Left renal pelvis (tissue), 4 donors: ENCODE measurements around the gene CXXC4. TPM values are rescaled to one million over a fixed set of nuclear protein-coding genes. Genes with fewer than 3 reads are reported as not detected.

Source experiments
- DNase-seq, 4 donors: peaks; one replicate each; pipeline ENCODE4 v3.0.0-alpha.2; 2013; ENCODE audit warnings: low read depth in 4 of 4, low spot score in 3 of 4
- polyA plus RNA-seq, 4 donors: library from polyadenylated mRNA; unstranded; fragments of 120-200 nt; gene quantifications; one replicate each; pipeline ENCODE4 v1.2.1, GENCODE V29; 2013; ENCODE audit not compliant: insufficient read length in 4 of 4

Gene CXXC4
- polyA plus RNA-seq, 4 donors = 3.6 to 9.6 (median 9.3) TPM

- no peak for DNase-seq
Measured at GRCh38 chr4:104490096-104490769, 4.5 kb downstream of the CXXC4 start.

- no peak for DNase-seq
Measured at GRCh38 chr4:104489731-104490095, 5.0 kb downstream of the CXXC4 start.

GRCh38 chr4:104488151-104488550 lies 6.5 kb downstream of the CXXC4 start:
- DNase-seq = no peak

DNA sequence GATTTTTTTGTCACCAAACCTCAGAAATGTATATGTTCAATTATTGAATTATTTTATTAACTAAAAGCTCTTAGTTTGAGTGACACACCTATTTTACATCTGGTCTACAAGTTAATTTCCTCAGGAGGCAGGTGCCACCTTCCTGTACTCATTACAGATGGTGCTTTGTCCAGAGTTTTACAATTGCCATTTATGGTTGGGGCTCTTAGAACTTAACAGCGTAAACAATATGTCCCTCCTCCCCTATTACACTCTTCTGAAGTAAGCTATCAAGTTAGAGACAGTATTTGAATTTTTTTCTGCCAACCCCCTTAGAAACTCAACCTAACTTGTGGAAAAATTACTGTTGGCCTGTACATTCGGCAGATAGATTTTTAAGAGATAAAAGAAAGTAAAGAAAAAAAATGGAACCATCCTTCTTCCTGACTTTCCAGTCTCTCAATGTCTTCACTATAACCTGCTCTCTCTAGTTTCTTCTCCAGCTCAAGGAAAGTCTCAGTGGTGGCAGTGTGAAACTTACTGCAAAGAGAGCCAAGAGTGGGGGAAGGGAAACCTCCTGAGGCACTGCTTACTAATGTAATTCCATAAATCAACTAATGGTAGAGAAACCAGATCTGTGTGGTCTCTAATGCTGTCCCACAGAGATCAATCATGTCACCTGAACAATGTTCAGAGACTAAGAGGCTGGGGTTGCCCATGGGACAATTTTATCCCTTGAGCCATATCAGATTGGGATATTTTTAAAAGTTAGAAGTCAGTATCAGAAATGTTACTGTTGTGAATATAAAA lies 7.8 kb downstream of the CXXC4 start:
- DNase-seq = no peak

GRCh38 chr4:104475652-104476051 lies 19.0 kb downstream of the CXXC4 start:
- no peak for DNase-seq

GRCh38 chr4:104472766-104473165 lies 21.9 kb downstream of the CXXC4 start:
- no peak for DNase-seq

GRCh38 chr4:104470770-104471169 lies 23.9 kb downstream of the CXXC4 start:
- no peak for DNase-seq

- DNase-seq = no peak
Measured at GRCh38 chr4:104469794-104470193, 24.9 kb downstream of the CXXC4 start.

DNA sequence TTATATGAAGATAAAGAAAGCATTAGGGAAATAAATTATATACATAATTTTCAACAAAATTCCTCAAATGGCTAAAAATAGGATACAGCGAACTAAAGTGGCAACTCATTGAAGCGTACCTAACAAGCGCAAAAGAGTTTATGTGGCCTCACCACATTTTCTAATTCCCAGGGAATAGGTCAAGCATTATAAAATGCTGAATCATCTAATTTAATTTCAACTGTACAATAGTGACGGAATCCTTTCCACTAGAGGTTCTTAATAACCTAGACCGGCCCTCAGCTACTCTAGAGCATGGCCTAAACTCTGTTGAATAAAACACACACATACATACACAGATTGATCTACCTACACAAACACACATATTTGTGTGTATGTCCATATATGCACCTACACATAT lies 29.1 kb downstream of the CXXC4 start:
- DNase-seq = no peak

DNA sequence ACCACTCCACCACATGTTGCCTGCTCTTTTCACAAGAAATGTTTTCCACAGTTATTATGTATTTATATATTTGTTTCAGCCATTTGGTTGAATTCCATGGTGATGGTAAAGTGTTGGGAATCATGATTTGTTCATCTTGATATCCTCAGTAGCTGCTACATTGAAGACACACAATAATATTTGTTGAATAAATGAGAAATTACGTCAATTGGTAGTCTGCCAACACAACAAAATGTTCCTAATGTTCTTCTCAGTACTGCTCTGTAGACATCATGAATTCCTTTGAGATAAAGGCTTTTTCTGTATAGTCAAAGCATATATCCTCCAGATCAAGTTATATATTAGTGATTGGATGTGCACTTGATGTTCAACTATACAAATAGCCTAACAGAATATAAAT lies 29.5 kb downstream of the CXXC4 start:
- DNase-seq = no peak

DNA sequence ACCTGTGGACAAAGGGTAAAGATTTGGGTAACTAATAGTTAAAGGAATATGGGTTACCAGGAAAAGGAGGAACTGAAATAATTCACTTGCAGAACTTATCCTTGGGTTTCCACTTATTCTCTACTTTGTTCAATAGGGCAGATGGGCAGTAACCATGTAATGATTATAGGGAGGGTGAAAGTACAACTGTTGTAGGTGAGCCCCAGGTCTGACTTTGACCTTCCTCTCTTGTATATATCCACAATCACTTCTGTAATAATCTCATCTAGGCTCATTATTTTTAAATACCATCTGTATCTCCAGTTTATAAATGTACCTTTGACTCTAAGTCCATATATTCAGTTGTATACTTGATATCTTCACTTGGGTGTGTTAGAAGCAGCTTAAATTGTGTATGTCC lies 32.1 kb downstream of the CXXC4 start:
- no peak for DNase-seq

GRCh38 chr4:104457308-104457981 lies 37.2 kb downstream of the CXXC4 start:
- DNase-seq = no peak

DNA sequence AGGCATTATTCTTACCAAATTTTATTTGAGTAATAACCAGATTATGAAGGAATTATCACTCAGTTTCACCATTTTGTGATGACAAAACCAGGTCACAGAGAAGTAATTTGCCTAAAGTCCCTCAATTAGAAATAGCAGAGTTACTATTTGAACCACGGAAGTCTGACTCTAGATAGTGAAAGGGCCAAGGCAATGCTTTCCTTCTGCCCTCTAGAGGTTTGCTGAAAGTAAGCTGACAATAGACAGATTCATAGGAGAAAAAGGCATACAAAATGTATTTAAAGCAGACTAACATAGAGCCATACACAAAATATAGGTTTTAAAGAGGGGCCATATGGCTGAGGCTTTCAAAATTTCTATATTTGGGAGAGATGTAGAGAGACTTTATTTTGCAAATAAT lies 43.1 kb downstream of the CXXC4 start:
- DNase-seq = no peak

DNA sequence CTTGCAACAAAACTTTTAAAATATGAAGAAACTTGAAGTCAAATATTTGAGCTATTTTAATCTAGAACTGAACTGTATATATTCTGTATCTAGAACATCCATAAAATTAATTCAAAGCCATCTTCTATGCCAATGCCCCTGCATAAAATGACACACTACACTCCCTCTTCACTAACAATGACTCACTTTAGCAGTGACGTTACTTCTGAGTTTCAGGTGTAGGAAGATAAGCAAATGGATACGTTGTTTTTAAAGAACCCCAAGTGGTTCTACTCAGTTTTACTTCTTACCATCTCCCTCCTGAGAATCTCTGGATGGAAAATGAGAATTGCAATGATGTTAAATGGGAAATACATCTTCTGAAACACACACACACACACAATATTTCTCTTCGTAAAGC lies 45.2 kb downstream of the CXXC4 start:
- DNase-seq = no peak

GRCh38 chr4:104447294-104447693 lies 47.4 kb downstream of the CXXC4 start:
- no peak for DNase-seq

DNA sequence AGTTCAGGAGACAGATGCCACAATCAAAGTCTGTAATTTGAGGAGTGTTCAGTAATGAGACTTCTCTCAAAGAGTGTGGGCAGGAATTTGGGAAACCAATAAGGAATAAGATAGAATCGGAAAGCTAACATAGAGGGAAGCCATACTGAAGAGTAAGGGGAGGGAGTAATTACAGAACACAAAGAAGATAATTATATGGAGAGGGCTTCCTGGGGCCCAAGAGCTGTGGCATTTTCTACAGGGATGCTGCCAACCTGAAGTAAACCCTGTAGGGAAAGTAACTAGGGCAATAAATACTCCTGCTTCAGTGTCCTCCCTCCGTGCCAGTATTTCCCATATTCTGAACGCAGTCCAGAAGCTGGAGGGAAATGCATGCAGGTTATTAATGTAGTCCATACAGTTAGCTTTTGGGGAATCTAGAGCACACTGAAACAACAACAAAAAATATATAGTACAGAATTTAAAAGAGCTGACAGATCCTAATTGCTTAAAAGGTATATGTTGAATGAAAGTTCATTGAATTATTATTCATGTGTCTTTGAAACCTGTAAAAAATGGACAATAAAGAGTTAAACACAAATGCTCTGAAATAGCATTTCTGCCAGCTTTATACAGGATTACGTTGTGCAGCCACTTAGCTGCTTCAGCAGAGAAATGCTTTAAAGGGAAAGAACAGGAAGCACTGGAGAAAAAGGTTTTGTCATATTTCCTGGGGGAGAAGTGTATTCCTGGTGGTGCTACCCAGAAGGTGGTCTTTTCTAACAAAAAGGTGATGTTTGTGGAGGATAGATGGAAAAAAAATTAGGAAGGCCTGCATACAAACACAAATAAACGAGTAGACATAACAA lies 48.0 kb downstream of the CXXC4 start:
- DNase-seq = no peak

DNA sequence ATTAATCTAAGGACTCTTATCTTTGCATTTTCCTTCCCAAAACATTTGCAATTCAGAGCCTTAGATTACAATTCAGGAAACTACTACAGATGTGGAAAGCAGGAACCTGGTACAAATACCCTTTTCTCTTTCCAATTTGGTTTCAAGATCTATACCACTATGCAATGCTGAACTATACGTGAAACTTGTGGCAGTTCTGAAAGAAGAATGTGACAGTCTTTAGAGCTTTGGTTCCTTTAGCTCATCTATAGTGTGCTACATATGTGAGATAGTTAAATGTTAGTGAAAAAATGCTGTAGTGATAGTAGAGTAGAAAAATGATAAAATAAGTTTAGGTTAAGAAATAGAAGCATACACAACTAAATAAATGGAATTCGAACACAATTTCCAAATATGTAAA lies 50.0 kb downstream of the CXXC4 start:
- DNase-seq = no peak

- DNase-seq = no peak
Measured at GRCh38 chr4:104436542-104436941, 58.2 kb downstream of the CXXC4 start.

DNA sequence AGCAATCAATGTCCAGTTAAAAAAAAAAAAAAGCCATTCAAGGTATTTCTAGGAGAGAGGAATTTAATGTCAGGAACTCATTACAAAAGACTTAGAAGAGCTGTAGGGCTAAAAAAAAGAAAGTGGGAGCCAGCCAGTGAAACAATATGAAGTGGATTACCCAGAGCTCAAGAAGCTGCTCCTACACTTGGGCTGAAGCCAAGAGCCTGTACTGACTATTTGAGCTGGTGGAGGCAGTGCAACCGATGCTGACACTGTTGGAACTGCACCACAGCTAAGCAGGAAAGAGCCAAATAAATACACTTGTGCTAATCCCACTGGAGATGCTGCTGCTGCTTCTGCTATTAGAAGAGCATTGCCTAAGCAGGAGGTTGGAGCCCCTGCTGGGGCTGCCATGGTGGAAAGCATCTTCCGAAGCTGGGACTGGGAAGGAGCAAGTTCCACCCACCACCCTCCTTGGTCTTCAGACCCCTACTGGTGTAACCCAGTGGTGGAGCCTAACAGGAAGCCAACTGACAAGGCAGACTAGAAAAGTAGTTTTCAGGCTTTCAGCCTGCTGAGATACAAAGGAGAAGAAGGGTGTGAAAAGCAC lies 65.4 kb downstream of the CXXC4 start:
- no peak for DNase-seq

DNA sequence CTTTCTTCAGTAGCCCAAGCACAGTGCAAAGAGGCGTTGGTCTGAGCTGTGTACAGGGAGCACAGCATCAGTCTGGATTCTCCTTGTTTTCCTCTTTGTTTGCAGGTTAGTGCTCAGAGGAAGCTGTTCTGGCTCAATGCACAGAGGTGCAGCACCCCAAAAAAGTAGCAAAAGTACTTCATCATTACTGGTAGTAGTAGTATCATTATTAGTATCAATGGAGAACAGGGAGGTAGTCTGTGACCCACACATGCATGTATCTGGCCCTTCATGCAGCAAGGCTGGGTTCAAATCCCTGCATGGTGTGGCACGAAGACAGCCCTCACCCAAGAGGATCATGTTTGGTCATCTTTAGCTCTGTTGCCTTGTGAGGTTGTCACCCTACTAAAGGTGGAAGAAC lies 68.7 kb downstream of the CXXC4 start:
- no peak for DNase-seq

- DNase-seq = no peak
Measured at GRCh38 chr4:104424989-104425388, 69.7 kb downstream of the CXXC4 start.
